Fibroblast of the conjunctiva (primary cell): ENCODE results near the gene TXK.

ENCODE experiments used
- DNase-seq: peaks from one replicate; pipeline ENCODE4 v3.0.0-alpha.2; 2010; ENCODE audit warnings: low read depth

The TXK gene

DNA sequence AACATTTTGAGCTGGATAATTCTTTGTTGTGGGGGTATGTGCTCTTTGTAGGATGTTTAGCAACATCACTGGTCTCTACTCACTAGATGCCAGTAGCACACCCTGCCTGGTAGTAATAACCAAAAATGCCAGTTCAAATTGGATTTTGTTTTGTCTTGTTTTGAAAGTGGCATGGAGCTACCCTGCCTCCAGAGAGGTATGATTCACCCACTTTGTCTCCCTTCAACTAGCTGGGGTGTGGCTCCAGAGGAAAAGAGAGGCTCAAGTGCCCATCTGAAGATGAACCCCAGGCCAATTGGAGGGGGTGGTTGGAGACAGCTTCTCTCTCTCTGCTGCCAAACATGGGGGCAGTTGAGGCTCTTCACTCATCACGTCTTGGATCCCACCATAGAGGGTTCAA, 83.0 kb downstream of the TXK start:
- DNase-seq = no peak

GRCh38 chr4:48049483-48049882, 84.6 kb downstream of the TXK start:
- DNase-seq = no peak

DNA sequence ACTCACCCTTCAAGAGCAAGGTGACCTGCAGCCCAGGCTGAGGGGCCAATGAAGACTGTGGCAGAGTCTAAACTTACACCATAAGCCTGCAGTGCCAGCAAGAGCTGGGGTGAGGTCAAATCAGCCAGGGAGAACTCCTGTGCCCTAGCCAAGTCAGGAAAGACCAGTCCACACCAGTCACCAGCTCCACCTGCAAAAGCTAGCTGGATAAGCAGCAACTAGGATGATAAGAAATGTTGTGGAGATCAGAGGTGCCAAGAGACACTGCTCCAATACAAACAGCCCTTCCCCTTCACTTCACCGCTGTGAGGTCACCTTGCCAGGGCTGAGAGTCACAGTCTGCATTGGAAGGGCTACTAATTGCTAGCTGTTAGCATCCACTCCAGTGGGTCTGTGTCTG, 86.2 kb downstream of the TXK start:
- no peak for DNase-seq

DNA sequence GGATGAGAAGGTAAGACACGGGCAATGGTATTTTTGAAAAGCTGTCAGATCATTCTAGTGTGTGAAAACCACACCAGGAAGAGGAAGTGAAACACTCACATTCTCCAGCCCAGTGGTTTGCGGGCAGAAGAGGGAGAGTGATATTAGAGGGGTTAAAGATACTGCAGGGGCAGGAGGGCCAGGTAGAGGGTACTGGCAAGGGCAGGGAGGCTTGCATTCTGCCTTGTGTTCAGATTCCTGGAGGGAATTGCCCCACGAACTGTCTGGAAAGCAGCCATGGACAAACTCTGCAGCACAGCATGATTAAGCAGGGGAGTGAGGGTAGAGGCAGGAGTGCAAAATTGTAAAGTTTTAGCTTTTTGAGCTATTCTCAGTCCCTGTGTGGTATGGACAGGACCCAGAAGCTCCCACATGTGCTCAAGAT, 86.6 kb downstream of the TXK start:
- DNase-seq = no peak

GRCh38 chr4:48046059-48046458, 88.0 kb downstream of the TXK start:
- no peak for DNase-seq

- DNase-seq = no peak
Measured at GRCh38 chr4:48044298-48044697, 89.8 kb downstream of the TXK start.

GRCh38 chr4:48043504-48043903, 90.5 kb downstream of the TXK start:
- no peak for DNase-seq

DNA sequence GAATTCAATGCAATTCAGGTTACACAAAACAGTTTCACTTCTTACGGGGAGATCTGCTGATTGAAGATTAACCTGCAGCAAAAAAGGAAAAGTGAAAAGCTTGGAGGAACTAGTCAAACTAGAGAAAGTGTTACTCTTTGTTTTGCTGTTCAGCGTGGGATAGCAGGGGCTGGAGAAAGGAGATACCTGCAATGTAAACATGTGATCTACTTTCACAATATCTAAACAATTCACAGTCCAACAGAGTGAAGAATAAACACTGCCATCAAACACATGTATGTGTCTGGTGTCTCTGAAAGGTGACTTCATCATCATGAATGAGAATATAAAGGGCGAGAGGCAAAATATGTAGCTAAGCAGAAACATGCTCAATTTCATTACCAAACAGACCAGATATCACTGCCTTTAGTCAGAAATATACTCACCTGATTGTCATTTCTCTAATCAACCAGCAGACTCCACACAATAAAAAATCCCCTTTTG, 91.0 kb downstream of the TXK start:
- DNase-seq = no peak

GRCh38 chr4:48041535-48042137, 92.4 kb downstream of the TXK start:
- no peak for DNase-seq

- no peak for DNase-seq
Measured at GRCh38 chr4:48039561-48039960, 94.5 kb downstream of the TXK start.

- DNase-seq = no peak
Measured at GRCh38 chr4:48038666-48039065, 95.4 kb downstream of the TXK start.

- no peak for DNase-seq
Measured at GRCh38 chr4:48037117-48037462, 97.0 kb downstream of the TXK start.

- DNase-seq = no peak
Measured at GRCh38 chr4:48035952-48036351, 98.1 kb downstream of the TXK start.

- DNase-seq = no peak
Measured at GRCh38 chr4:48033825-48034413, 100.1 kb downstream of the TXK start.

- DNase-seq = no peak
Measured at GRCh38 chr4:48033412-48033811, 100.6 kb downstream of the TXK start.

GRCh38 chr4:48032721-48033120, 101.3 kb downstream of the TXK start:
- no peak for DNase-seq

GRCh38 chr4:48031802-48032525, 102.1 kb downstream of the TXK start:
- DNase-seq = peak; percentile 34

DNA sequence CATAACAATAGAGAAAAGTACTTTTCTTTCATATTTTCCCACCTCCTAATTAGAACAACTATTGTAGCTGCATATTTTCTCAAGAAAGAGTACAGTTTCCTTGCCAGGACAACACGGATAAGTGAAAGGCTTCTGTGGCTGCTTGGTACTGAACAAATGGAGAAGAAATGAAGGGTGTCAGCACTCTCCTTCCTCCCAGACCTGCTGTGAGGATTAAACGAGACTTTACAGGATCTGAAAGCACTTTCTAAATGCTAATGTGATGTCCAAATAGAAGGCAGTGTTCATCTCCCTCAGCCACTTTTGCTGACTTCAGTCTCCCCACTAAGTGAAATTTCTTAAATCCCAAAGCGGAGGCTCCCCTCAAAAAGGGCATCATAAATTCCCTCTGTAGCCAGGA, 103.6 kb downstream of the TXK start:
- no peak for DNase-seq

GRCh38 chr4:48028696-48029095, 105.4 kb downstream of the TXK start:
- no peak for DNase-seq

DNA sequence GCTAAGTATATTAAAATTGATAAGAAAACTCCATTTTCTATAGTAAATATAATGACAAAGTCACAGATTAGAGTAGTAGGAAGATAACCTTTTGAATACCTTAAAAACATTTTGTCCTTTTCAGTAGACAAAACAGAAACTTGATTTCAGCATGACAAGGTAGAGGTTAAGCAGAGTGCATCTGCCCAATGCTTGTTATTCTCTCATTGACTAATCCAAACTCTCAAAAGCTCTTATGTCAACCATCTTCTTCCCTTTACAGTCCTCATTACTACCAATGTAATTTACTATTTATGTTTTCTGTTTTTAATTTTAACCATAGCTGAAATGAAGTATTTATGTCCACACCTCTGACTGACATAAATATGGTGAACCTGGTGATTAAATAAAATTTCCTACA, 106.4 kb downstream of the TXK start:
- no peak for DNase-seq

DNA sequence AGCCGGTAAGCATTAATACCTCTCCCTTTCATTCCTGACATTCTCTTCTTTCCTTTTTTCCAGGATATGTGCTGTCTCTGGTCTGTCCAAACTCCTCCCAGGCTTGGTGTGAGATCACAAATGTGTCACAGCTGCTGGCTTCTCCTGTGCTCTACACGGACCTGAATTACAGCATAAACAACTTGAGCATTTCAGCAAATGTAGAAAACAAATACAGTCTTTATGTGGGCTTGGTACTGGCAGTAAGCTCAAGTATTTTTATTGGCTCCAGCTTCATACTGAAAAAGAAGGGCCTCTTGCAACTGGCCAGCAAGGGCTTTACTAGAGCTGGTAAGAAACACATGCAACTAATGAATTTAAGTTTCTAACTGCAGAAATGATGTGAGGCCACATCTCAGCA, 109.0 kb downstream of the TXK start:
- no peak for DNase-seq

DNA sequence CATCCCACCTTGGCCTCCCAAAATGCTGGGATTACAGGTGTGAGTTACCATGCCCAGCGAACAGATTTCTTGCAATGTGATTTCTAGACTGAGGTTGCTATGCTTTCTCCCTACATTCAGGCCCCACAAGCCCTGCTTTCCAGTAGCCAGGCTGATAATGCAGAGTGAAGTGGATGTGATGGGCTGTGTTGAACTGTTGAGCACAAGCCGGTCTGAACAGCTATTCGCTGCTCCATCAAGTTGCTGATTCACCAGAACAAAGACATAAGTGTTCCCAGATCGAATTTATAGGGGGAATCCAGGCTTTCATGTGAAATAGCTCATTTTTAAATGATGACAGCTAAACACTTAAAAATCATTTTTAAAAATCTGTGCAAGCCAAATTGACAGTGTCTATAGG, 109.5 kb downstream of the TXK start:
- no peak for DNase-seq

- DNase-seq = no peak
Measured at GRCh38 chr4:48022192-48022799, 111.8 kb downstream of the TXK start.
